ENCODE results near the gene FCSK. TPM values are rescaled to one million over a fixed set of nuclear protein-coding genes. Genes with fewer than 3 reads are reported as not detected.
A peak's percentile ranks its signal among the peaks of the same experiment; 100 is the strongest.

Gene FCSK
- total and polyA plus RNA-seq, 2 of the 13 experiments (the other 11 are each of a cell fraction or from before 2014, with no cell fraction given), result 9.1 to 19.2 TPM

- TF ChIP-seq ZNF800 (CRISPR knock-in tag; IDR thresholded peaks at IDR 0.05) (peak; percentile 22; the same call in 1 of the 2 replicates), POLR2G (IDR thresholded peaks at IDR 0.05; ENCODE audit: low read depth, low read length) (peak; percentile 91), ZNF607 (CRISPR knock-in tag; IDR thresholded peaks at IDR 0.05; ENCODE audit: borderline replicate concordance) (peak; percentile 74; the same call in 1 of the 2 replicates), FOSL1 (CRISPR knock-in tag; IDR thresholded peaks at IDR 0.05; ENCODE audit: borderline replicate concordance) (no peak), ZNF704 (CRISPR knock-in tag; IDR thresholded peaks at IDR 0.05; ENCODE audit: borderline replicate concordance) (no peak; the same call in 1 of the 2 replicates), PCBP2 (optimal IDR thresholded peaks at IDR 0.05; ENCODE audit: low read depth, low read length, poor library complexity, severe bottlenecking) (no peak), CBX5 (CRISPR knock-in tag; IDR thresholded peaks at IDR 0.05; ENCODE audit: borderline replicate concordance) (no peak), ZNF451 (CRISPR knock-in tag; IDR thresholded peaks at IDR 0.05) (no peak), PHF8 (CRISPR knock-in tag; IDR thresholded peaks at IDR 0.05) (peak; percentile 68), ZNF782 (CRISPR knock-in tag; IDR thresholded peaks at IDR 0.05; ENCODE audit: borderline replicate concordance) (no peak), MTA1 (CRISPR knock-in tag; IDR thresholded peaks at IDR 0.05; ENCODE audit: borderline replicate concordance) (peak; percentile 71; the same call in 1 of the 2 replicates), POGZ (CRISPR knock-in tag; IDR thresholded peaks at IDR 0.05) (0 out of 2 replicates have a peak, but pooled peaks have one; percentile 6), GATAD1 (CRISPR knock-in tag; IDR thresholded peaks at IDR 0.05) (peak; percentile 98), TP53 (CRISPR knock-in tag; conservative IDR thresholded peaks at IDR 0.05) (0 out of 2 replicates have a peak, but pooled peaks have one; percentile 16), CBFB (CRISPR knock-in tag; IDR thresholded peaks at IDR 0.05) (no peak), RBFOX2 (IDR thresholded peaks at IDR 0.05; ENCODE audit: low read depth, low read length) (0 out of 2 replicates have a peak, but pooled peaks have one; percentile 61), AHR (CRISPR knock-in tag; IDR thresholded peaks at IDR 0.05) (peak; percentile 84; the same call in 1 of the 2 replicates), HOXA3 (CRISPR knock-in tag; IDR thresholded peaks at IDR 0.05) (peak; percentile 84), SNAPC5 (CRISPR knock-in tag; IDR thresholded peaks at IDR 0.05; ENCODE audit: borderline replicate concordance) (no peak), KLF16 (CRISPR knock-in tag; IDR thresholded peaks at IDR 0.05) (peak in 1 of 2 experiments; percentile 92; a peak in 2 of 4 replicates), ZNF34 (CRISPR knock-in tag; IDR thresholded peaks at IDR 0.05; ENCODE audit: borderline replicate concordance) (no peak), SPEN (CRISPR knock-in tag; IDR thresholded peaks at IDR 0.05; ENCODE audit: low read depth) (0 out of 2 replicates have a peak, but pooled peaks have one; percentile 17), ZNF850 (CRISPR knock-in tag; conservative IDR thresholded peaks at IDR 0.05) (no peak), ZZZ3 (CRISPR knock-in tag; IDR thresholded peaks at IDR 0.05; ENCODE audit: borderline replicate concordance) (0 out of 2 replicates have a peak, but pooled peaks have one; percentile 44), SIN3A (IDR thresholded peaks at IDR 0.05; ENCODE audit: borderline replicate concordance, low read depth, low read length) (peak; percentile 47; the same call in 1 of the 2 replicates), TFDP1 (CRISPR knock-in tag; IDR thresholded peaks at IDR 0.05; ENCODE audit: borderline replicate concordance) (peak; percentile 77; the same call in 1 of the 2 replicates)
Measured at GRCh38 chr16:70523076-70523742, 68.8 kb downstream of the FCSK start, which contains the start of gene COG4 (continued).

Measured in HepG2 (cell line).